Stimulated activated CD8-positive, alpha-beta memory T cell treated with anti-CD3 and anti-CD28 coated beads, Interleukin-15, amount 100 ng/mL, for 1 hour (primary cell): ENCODE results near the gene RPS6KB1.
"Not testable (repeated sequence)": the region's sequence is repeated elsewhere in the genome, so short reads cannot be mapped to it uniquely, and the experiment has no call there.

Experiments
- DNase-seq: peaks from one replicate; pipeline ENCODE4 v3.0.0-alpha.2; 2020; ENCODE audit warnings: low read depth

The RPS6KB1 gene

GRCh38 chr17:59941131-59941530 is 48.2 kb downstream of the RPS6KB1 start:
- DNase-seq = no peak

- DNase-seq = not testable (repeated sequence)
These were observed 53.5 kb downstream of the RPS6KB1 start for GRCh38 chr17:59946433-59946832.

- not testable (repeated sequence) for DNase-seq
These were observed 54.4 kb downstream of the RPS6KB1 start for GRCh38 chr17:59947310-59947709.

- no peak for DNase-seq
These were observed 57.1 kb downstream of the RPS6KB1 start for GRCh38 chr17:59950049-59950448.

GRCh38 chr17:59954856-59955255 is 61.9 kb downstream of the RPS6KB1 start:
- no peak for DNase-seq

- DNase-seq = not testable (repeated sequence)
These were observed 66.7 kb downstream of the RPS6KB1 start for GRCh38 chr17:59959574-59959973.

GRCh38 chr17:59962739-59963318 is 69.9 kb downstream of the RPS6KB1 start:
- DNase-seq = no peak

GRCh38 chr17:59963738-59964481 is 71.0 kb downstream of the RPS6KB1 start:
- DNase-seq = peak; percentile 24

GRCh38 chr17:59964482-59965328 is 71.8 kb downstream of the RPS6KB1 start, which contains the start of gene RNFT1:
RNFT1 (minus strand) TSS chr17:59964740; CDS start chr17:59964663, 77 bp downstream.
- peak; percentile 82 for DNase-seq

GRCh38 chr17:59971771-59972170 is 78.8 kb downstream of the RPS6KB1 start:
- DNase-seq = not testable (repeated sequence)

GRCh38 chr17:59972778-59973177 is 79.9 kb downstream of the RPS6KB1 start:
- DNase-seq = no peak

- DNase-seq = not testable (repeated sequence)
These were observed 80.6 kb downstream of the RPS6KB1 start for GRCh38 chr17:59973483-59973882.

- not testable (repeated sequence) for DNase-seq
These were observed 82.2 kb downstream of the RPS6KB1 start for GRCh38 chr17:59975166-59975565.

GRCh38 chr17:59996608-59997007 is 103.7 kb downstream of the RPS6KB1 start:
- DNase-seq = not testable (repeated sequence)
